RPMI7951 (cell line): ENCODE measurements around the gene SHMT1. TPM values are rescaled to one million over a fixed set of nuclear protein-coding genes. Genes with fewer than 3 reads are reported as not detected.
"Not testable (repeated sequence)": the region's sequence is repeated elsewhere in the genome, so short reads cannot be mapped to it uniquely, and the experiment has no call there.

ENCODE experiments used
- DNase-seq: peaks from one replicate; pipeline ENCODE4 v3.0.0-alpha.2; 2012; ENCODE audit warnings: low read depth
- total RNA-seq: library from RNA; depleted of rRNA; stranded (reverse); fragments of >200 nt; shearing (Covaris generic); gene quantifications from 2 replicates; pipeline ENCODE4 v1.2.3, GENCODE V29; 2014

The SHMT1 gene
- total RNA-seq, 1 experiment from 2014 or later: 19.3 TPM

GRCh38 chr17:18326572-18326971, 36.8 kb downstream of the SHMT1 start:
- DNase-seq: no peak

DNA sequence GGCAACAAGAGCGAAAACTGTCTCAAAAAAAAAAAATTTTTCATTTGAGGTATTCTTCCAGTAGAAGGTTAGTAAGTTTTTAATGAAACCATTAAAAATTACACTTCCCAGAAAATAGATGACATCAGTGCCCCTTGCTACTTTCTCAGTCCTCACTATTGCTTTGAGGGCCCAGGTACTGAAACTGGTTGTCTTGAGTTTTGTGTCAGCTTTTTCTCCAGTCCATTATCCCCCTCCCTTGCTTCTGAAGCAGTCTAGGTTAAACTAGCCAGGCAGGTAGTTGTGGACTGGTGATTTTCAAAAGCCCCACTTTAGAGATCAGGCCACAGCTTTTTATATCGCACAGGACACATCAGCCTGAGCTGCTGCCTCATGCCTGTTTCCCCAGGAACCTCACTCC, 37.3 kb downstream of the SHMT1 start:
- DNase-seq: no peak

DNA sequence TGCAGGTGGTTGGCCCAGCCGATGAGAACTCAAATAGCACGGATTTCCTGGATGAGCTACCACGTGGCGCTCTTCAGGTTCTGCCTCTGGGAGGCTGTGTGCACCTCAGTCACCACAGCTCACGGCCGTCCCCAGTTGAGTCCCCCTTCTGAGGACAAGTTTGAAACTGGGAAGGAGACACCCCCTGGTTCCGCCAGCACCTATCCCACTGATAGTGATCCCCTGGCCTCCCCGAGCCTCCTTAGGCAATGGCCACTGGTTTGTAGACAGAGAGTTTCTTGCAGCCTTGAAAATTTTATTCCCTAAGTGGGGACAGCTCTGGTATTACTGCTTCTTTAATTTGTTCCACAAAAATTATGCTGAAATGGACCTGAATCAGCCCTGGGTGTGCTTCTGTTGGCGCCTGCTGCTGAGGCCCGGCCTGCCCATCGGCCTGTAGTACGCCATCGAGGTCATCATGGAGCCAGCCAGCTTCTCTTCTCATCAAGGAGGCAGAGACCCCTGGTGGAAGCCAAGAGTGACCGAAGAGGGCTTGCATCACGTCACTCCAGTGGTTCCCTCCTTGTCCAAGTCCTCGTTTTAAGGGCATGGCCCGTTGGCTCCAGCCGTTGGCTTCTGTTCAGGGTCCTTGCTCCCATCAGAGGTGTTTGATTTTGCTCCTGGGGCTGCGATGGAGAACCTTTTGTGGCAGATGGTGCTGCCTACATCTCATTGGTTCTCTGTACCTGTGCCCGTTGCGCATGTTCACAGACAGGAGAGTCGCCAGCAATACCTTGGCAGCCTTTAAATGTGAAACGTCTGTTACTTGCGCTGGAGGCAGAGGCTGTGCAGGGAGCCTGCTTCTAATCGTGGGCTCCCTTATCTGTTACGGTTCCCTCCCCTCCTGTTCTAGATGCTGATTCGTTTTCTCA, 39.0 kb downstream of the SHMT1 start:
- no peak for DNase-seq

DNA sequence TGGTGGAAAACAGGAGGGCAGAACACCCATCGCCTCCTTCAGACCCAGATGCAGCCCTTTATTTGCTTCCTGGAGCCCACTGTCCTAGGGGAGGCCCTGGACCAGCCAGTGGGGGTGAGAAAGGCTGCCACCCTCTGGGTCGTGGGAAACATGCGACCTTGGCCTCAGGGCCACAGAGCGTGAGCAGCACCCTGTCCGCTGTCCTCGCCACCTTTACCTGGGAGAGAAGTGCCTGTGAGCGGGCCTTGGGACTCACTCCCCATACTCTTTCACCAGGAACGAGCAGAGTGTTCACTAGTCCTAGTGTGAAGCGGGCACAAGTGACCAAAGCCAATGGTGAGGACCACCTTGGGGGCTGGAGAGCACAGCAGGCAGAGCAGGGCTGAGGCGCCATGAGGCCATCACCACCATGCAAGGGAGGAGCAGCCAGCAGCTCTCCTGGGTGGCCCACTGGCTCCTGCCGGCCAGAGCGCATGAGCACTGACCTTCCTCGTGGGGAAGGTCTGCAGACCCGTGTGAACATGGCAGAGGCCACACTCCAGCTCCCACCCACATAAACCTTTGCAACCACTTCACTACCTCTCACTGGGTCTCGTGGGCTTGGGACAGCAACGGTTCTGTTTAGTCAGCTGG, 39.7 kb downstream of the SHMT1 start:
- DNase-seq: no peak

DNA sequence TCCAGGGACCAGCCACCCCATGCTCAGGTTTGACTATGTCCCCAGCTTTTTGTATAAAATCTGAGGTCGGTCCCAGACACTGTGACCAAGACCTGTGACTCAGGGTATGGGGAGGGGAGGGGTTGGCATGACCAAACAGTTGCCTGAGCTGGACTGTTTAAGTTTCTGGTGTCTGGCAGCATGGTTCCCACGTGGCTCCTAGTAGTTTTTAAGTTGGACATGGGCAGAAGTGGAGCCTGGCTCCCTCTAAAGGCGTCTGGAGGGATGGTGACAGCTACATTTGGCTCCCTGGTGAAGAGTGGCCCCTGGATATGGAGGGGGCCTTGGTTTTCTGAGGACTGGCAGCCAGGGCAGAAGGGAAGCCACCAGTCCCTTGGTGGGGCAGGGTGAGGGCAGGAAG, 40.3 kb downstream of the SHMT1 start:
- no peak for DNase-seq

DNA sequence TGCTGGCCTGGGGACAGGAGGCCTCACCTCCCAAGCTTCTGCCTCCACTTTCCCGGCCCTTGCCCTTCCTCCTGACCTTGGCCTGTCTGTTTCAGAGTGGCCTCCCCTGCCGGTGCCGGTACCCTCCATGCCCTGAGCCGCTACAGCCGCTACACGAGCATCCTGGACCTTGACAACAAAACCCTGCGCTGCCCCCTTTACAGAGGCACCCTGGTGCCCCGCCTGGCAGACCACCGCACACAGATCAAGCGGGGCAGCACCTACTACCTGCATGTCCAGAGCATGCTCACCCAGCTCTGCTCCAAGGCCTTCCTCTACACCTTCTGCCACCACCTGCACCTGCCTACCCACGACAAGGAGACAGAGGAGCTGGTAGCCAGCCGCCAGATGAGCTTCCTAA, 40.8 kb downstream of the SHMT1 start:
- no peak for DNase-seq

GRCh38 chr17:18321309-18321708, 42.0 kb downstream of the SHMT1 start:
- no peak for DNase-seq

DNA sequence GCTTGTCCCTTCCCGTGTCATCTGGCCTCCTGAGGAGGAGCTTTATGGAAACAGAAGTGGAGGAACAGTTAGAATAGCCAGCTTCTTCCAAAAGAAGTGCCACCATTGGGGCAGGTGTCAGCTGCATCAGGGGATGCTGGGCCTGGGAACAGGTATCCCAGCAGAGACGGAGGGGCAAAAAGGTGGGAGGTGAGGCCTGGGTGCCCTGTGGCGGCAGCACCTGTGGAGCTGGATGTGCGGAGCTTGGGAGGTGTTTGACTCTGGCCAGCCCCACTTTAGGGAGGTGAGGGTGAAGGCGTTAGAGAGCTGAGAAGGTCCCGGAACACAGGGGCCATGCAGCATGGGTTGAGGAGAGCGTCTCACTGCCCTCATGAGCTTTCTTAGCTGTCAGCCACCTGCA, 43.0 kb downstream of the SHMT1 start:
- DNase-seq: no peak

- peak; percentile 47 for DNase-seq
Observed at GRCh38 chr17:18319604-18320256, 43.6 kb downstream of the SHMT1 start.

- no peak for DNase-seq
Observed at GRCh38 chr17:18318771-18319450, 44.4 kb downstream of the SHMT1 start.

- no peak for DNase-seq
Observed at GRCh38 chr17:18318117-18318516, 45.2 kb downstream of the SHMT1 start.

GRCh38 chr17:18315961-18316360, 47.4 kb downstream of the SHMT1 start:
- no peak for DNase-seq

DNA sequence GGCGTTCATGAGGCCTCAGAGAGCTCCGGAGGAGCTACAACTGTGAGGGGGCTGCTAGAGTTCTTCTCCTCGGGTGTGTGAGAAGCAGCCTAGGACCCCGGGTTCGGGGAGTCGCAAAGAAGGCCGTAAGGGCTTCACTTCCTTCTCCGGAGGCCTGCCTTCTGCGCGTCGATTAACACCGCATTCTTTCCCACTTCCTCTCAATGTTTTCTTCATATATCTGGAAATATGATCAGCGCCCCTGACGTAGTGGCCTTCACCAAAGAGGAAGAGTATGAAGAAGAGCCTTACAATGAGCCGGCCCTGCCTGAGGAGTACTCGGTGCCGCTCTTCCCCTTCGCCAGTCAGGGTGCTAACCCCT, 47.8 kb downstream of the SHMT1 start:
- no peak for DNase-seq

DNA sequence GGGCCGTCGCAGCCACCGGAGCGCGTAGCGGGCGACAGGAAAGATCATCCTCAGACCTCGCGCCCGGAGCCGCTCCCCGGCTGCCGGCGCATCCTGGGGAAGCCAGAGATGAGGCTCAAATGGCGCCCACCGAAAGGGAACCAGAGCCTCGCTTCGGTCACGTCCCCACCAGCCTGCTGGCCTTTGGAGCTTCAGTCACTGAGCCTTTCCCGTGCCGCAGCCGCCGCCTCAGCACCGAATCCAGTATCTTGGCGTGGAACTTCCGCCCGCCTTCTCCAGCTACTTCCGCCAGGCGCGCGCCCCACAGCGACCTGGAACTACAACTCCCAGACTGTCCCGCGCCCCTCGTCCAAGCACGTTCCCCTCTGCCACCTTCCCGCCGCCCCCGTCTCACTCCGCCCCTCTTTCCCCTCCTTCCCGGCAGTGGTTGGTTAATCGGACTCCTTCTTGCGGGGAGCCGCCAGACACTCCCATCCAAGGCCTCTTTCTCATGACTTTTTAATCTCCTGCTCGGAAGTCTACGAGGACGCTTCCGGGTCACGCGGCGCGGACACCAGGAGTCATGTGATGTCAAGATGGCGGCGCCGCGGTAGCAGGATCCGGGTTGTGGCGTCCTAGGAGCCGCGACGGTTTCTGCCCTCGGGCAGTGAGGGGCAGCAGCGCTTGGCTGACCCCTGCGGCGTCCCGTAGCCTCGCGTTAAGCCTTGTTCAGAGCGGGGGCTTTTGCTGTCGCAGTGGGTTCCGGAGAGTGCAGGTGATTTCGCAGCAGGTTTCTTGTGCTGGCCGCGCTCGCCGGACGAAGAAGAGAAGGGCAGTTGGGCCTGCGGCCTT, 48.4 kb downstream of the SHMT1 start, which contains the start of the genes SMCR8 and TOP3A:
Gene SMCR8, plus strand, starts transcription at position 563 of the 831 bp plus-strand sequence. CDS start 497 bp downstream, outside the sequence.
Gene TOP3A, minus strand, starts transcription at position 264 of the 831 bp plus-strand sequence. Its CDS starts 216 bp downstream, at position 48.
- DNase-seq: peak; percentile 97

DNA sequence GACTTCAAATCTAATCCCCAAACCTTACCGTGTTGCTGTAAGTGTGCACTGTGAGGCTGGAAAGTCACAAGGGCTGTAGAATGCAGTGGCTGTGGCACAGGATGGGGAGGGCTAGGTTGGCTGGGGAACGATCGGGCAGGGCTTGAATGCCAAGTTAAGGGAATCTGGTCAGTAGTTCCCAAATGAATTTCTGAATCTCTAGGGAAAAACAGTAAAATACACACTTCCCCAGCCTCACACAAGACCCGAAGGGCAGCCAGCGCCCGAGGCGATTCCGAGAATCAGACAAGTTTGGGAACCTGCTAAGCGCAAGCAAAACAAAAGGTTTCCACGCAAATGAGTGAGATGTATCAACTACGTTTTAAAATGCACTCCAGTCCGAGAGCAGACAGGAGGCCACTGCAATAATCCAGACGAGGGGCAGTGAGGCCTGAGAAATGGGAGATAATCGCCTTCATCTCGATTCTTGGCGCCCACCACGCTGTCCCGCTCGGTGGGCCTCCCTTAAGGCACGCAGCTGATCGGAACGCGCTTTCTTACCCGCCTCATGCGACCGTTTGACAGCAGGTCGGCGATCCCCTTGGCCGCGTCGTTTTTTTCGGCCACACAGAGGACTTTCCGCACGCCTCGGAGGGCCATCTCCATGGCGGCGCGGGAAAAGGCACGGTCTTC, 49.2 kb downstream of the SHMT1 start:
- peak; percentile 6 for DNase-seq

DNA sequence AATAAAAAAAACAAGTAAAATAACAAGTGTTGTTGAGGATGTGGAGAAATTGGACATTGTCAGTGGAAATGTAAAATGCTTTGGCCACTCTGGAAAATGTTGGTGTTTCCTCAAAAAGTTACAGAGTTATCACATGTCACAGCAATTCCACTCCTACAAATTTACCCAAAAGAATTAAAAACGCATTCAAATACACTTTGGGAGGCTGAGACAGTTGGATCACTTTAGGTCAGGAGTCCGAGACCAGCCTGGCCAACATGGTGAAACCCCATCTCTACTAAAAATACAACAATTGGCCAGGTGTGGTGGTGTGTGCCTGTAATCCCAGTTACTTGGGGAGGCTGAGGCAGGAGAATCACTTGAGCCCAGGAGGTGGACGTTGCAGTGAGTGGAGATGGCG, 54.1 kb downstream of the SHMT1 start:
- no peak for DNase-seq

- not testable (repeated sequence) for DNase-seq
Observed at GRCh38 chr17:18303206-18303605, 60.1 kb downstream of the SHMT1 start.

DNA sequence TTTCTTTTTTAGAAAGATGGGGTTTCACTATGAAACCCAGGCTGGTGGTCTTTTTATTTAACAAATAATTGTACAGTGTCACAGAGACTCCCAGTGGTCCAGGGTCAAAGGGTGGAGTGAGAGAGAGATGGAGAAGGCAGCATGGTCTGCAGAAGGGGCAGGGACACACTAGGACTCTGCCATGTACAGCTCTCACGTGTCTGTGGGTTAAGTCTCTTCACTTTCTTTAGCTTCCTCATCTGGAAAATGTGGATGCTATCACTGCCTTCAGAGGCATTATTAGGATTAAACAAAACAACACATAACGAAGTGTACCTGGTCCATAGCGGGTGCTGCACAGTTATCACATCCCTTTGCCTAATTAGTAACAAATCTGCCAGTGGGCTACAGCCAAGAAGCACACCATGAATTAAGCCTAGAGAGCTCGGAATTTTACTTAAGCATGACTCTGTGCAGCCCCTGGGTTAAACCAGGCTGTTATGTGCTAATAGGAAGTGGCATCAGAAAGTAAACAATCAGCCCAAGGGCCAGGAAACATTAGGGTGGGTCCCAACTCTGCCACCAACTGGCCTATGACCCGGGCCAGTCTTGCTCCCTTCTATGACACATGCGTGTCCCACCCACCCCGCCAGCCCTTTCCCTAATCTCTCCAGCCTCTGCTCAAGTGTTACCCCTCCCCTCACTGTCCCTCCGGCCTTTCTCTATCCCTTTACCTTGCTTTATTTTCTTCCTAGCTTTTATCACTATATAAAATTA, 62.4 kb downstream of the SHMT1 start:
- no peak for DNase-seq

DNA sequence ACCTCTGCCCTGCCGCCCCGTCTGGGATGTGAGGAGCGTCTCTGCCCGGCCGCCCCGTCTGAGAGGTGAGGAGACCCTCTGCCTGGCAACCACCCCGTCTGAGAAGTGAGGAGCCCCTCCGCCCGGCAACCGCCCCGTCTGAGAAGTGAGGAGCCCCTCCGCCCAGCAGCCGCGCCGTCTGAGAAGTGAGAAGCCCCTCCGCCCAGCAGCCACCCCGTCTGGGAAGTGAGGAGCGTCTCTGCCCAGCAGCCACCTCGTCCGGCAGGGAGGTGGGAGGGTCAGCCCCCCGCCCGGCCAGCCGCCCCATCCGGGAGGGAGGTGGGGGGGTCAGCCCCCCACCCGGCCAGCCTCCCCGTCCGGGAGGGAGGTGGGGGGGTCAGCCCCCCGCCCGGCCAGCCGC, 65.3 kb downstream of the SHMT1 start:
- DNase-seq: not testable (repeated sequence)
